GM21390 (cell line): ENCODE data around the gene TMOD2.
A peak's percentile ranks its signal among the peaks of the same experiment; 100 is the strongest.

Experiments
- ATAC-seq: cut with Tn5 transposase; IDR thresholded peaks from one replicate; pipeline ENCODE4 v1.9.1; 2021; ENCODE audit not compliant: unreplicated experiment

TMOD2 gene

GRCh38 chr15:51812598-51812997, 61.2 kb downstream of the TMOD2 start:
- no peak for ATAC-seq

GRCh38 chr15:51814606-51815005, 63.2 kb downstream of the TMOD2 start:
- ATAC-seq = no peak

- ATAC-seq = no peak
These were observed 65.2 kb downstream of the TMOD2 start for GRCh38 chr15:51816611-51817010.

- no peak for ATAC-seq
These were observed 66.8 kb downstream of the TMOD2 start for GRCh38 chr15:51818150-51818549.

GRCh38 chr15:51825698-51826097, 74.3 kb downstream of the TMOD2 start:
- ATAC-seq = no peak

GRCh38 chr15:51828621-51829375, 77.4 kb downstream of the TMOD2 start:
- no peak for ATAC-seq

- ATAC-seq = peak; percentile 83
These were observed 78.2 kb downstream of the TMOD2 start, which contains the start of gene TMOD3 for GRCh38 chr15:51829376-51830275. TSS of gene TMOD3 (plus strand) at chr15:51829653. CDS start at chr15:51862885, 33,232 bp downstream.

- ATAC-seq = no peak
These were observed 78.9 kb downstream of the TMOD2 start for GRCh38 chr15:51830276-51830806.

- ATAC-seq = no peak
These were observed 82.4 kb downstream of the TMOD2 start for GRCh38 chr15:51833772-51834171.

GRCh38 chr15:51837792-51838251, 86.4 kb downstream of the TMOD2 start:
- peak; percentile 58 for ATAC-seq

- no peak for ATAC-seq
These were observed 86.9 kb downstream of the TMOD2 start for GRCh38 chr15:51838270-51838669.

GRCh38 chr15:51840692-51841091, 89.3 kb downstream of the TMOD2 start:
- no peak for ATAC-seq

- no peak for ATAC-seq
These were observed 90.1 kb downstream of the TMOD2 start for GRCh38 chr15:51841406-51842040.

- ATAC-seq = no peak
These were observed 90.9 kb downstream of the TMOD2 start for GRCh38 chr15:51842265-51842664.

GRCh38 chr15:51842852-51843737, 91.7 kb downstream of the TMOD2 start:
- ATAC-seq = no peak

- no peak for ATAC-seq
These were observed 93.5 kb downstream of the TMOD2 start for GRCh38 chr15:51844747-51845426.

GRCh38 chr15:51846066-51846462, 94.7 kb downstream of the TMOD2 start:
- ATAC-seq = no peak

GRCh38 chr15:51846463-51847230, 95.2 kb downstream of the TMOD2 start:
- ATAC-seq = no peak

GRCh38 chr15:51848811-51849210, 97.4 kb downstream of the TMOD2 start:
- no peak for ATAC-seq
